Measurements from ENCODE around the gene ZFAND6. TPM values are rescaled to one million over a fixed set of nuclear protein-coding genes. Genes with fewer than 3 reads are reported as not detected.

Gene ZFAND6
- total RNA-seq, 1 experiment from 2014 or later, result 89.7 TPM

DNA sequence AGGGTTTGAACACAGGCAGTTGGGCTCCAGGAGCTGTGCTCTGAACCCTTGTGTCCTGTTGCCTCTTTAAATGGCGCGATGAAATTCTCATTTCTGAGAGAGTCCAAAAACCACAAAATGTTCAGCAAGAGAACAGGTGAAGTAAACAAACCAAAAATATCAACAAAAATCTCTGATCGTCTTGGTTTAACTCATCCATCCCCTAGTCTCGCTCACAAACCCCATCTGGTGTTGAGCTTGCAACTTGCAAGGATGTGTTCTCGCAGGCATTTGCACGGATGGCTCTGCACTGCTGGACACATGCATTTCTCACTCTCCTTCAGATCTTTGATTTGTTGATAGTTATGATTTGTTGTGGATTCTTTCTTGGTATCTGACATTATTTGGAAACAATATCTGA, 124.4 kb downstream of the ZFAND6 start:
- H3K4me3 Mint-ChIP-seq, result no peak overlapping the region

More for the DNA sequence above, 124.4 kb downstream of the ZFAND6 start:
- Histone ChIP-seq H2AFZ (ENCODE audit: low read length) (no peak overlapping the region), H3K9me3 (ENCODE audit: control insufficient read depth, low read depth, low read length) (no peaks in the 10 kb centered on the region), H2BK5ac (ENCODE audit: insufficient read length, low read length) (no peak overlapping the region), H3K56ac (ENCODE audit: insufficient read length, low read depth, low read length) (no peak overlapping the region), H3K23me2 (ENCODE audit: insufficient read length, low read depth, low read length, poor library complexity, severe bottlenecking) (no peaks in the 10 kb centered on the region), H3K4me1 (ENCODE audit: insufficient read depth, low read length) (no peaks in the 10 kb centered on the region), H3K23ac (ENCODE audit: insufficient read length, low read depth, low read length) (no peak overlapping the region), H3T11ph (ENCODE audit: low read length) (no peak overlapping the region), H3K27ac (ENCODE audit: insufficient read length, low read depth, low read length) (no peak overlapping the region), H2BK20ac (ENCODE audit: low read depth, low read length, poor library complexity, severe bottlenecking) (no peak overlapping the region), H2BK120ac (ENCODE audit: low read depth, low read length, poor library complexity, severe bottlenecking) (no peak overlapping the region), H2AK5ac (ENCODE audit: insufficient read length, low read length) (no peak overlapping the region), H3K4ac (ENCODE audit: low read depth, low read length) (no peak overlapping the region), H4K91ac (ENCODE audit: insufficient read length, low read depth, low read length) (no peak overlapping the region), H4K5ac (ENCODE audit: insufficient read length, low read depth, low read length) (no peak overlapping the region), H2BK12ac (ENCODE audit: insufficient read length, low read depth, low read length) (no peak overlapping the region), H3K27me3 (ENCODE audit: insufficient read depth, low read length) (no peaks in the 10 kb centered on the region), H4K8ac (replicated peaks; ENCODE audit: insufficient read length, low read depth, low read length) (no peak overlapping the region), H2BK15ac (ENCODE audit: low read depth, low read length) (no peak overlapping the region), H3K18ac (ENCODE audit: insufficient read length, low read depth, low read length) (no peak overlapping the region), H3K79me2 (ENCODE audit: insufficient read depth, low read length) (no peaks in the 10 kb centered on the region), H3K14ac (ENCODE audit: insufficient read depth, low read length) (no peak overlapping the region), H3K4me2 (ENCODE audit: insufficient read depth, insufficient read length, low read length) (no peak overlapping the region), H3K9ac (ENCODE audit: extremely low read depth, insufficient read length, low read length) (no peak overlapping the region), H3K79me1 (ENCODE audit: insufficient read depth, low read depth, low read length, poor library complexity, severe bottlenecking) (no peaks in the 10 kb centered on the region), H4K20me1 (ENCODE audit: control insufficient read depth, insufficient read depth, insufficient read length) (no peaks in the 10 kb centered on the region)
- peaks cover 16 to 31% (median 17%) of the 10 kb centered on the region in 3 experiments; a peak in 5 of 7 replicates for H3K36me3 Mint-ChIP-seq (ENCODE audit: insufficient read depth in 1 of 3, low read depth in 3 of 3)
- TF ChIP-seq, protein P1, sequence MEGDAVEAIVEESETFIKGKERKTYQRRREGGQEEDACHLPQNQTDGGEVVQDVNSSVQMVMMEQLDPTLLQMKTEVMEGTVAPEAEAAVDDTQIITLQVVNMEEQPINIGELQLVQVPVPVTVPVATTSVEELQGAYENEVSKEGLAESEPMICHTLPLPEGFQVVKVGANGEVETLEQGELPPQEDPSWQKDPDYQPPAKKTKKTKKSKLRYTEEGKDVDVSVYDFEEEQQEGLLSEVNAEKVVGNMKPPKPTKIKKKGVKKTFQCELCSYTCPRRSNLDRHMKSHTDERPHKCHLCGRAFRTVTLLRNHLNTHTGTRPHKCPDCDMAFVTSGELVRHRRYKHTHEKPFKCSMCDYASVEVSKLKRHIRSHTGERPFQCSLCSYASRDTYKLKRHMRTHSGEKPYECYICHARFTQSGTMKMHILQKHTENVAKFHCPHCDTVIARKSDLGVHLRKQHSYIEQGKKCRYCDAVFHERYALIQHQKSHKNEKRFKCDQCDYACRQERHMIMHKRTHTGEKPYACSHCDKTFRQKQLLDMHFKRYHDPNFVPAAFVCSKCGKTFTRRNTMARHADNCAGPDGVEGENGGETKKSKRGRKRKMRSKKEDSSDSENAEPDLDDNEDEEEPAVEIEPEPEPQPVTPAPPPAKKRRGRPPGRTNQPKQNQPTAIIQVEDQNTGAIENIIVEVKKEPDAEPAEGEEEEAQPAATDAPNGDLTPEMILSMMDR (conservative IDR thresholded peaks at IDR 0.05), result peak; percentile 50
- no peaks in the 10 kb centered on the region for H3K9me3 Mint-ChIP-seq
- DNase-seq, result no peak
- no peaks in the 10 kb centered on the region for H3K27me3 Mint-ChIP-seq (ENCODE audit: low read depth)
- peak overlapping the region in 1 of 3 experiments; percentile 10; a peak in 1 of 7 replicates for H3K27ac Mint-ChIP-seq
- H3K4me1 Mint-ChIP-seq, result peaks cover 11 to 12% of the 10 kb centered on the region in 2 experiments
- WGBS (ENCODE audit: extremely low coverage, insufficient read length, low lambda C conversion rate), result no CpG with 5 or more reads among the region's 6 CpGs

All from H9 (cell line).